ENCODE measurements around the gene CRTC2. TPM values are rescaled to one million over a fixed set of nuclear protein-coding genes. Genes with fewer than 3 reads are reported as not detected.
A peak's percentile ranks its signal among the peaks of the same experiment; 100 is the strongest.
"Not testable (repeated sequence)": the region's sequence is repeated elsewhere in the genome, so short reads cannot be mapped to it uniquely, and the experiment has no call there.

The CRTC2 gene, protein sequence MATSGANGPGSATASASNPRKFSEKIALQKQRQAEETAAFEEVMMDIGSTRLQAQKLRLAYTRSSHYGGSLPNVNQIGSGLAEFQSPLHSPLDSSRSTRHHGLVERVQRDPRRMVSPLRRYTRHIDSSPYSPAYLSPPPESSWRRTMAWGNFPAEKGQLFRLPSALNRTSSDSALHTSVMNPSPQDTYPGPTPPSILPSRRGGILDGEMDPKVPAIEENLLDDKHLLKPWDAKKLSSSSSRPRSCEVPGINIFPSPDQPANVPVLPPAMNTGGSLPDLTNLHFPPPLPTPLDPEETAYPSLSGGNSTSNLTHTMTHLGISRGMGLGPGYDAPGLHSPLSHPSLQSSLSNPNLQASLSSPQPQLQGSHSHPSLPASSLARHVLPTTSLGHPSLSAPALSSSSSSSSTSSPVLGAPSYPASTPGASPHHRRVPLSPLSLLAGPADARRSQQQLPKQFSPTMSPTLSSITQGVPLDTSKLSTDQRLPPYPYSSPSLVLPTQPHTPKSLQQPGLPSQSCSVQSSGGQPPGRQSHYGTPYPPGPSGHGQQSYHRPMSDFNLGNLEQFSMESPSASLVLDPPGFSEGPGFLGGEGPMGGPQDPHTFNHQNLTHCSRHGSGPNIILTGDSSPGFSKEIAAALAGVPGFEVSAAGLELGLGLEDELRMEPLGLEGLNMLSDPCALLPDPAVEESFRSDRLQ
- total RNA-seq: 10 to 100 TPM; 17.4 to 43.7 (median 23.4) TPM

DNA sequence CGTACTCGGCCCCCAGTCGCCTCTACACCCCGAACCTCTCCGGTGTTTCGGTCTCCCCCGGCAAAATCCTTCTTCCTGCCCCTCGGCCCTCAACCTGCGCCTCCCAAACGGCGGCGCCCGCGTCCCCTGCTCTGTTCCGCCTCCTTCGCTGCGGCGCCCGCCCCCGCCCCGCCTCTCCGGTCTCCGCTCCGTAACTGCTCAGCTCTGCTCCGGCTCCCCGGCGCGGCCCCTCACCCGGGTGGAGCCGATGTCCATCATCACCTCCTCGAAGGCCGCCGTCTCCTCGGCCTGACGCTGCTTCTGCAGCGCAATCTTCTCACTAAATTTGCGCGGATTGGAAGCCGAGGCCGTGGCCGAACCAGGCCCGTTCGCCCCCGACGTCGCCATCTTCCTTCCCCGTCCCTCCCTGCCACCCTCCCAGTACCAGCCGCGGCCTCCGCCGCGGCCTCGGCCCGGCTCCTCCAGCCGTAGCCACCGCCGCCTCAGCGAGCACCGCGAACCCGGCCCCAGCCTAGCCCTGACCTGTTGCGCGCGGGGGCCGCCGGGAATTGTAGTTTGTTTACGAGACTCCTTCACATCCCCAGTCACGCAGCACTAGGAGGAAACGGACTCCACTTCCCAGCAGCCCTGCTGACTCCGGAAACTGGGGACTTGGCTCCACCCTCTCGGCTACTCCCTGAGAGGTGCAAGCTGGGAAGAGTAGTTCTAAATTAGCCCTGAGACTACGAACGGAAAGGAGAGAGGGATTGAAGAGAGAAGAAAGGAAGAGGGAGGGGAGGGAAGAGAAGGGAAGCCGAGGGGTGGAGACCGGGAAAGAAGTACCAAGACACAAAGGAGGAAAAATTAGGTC lies at the start of gene CRTC2:
TSS of gene CRTC2 (minus strand) at position 502 of the 850 bp plus-strand sequence. CDS start at position 387, 115 bp downstream.
- H3K27ac ChIP-seq: peak within 1 kb of the TSS; percentile 64 to 97 (median 88)
- no peaks in the 10 kb centered on the region for H3K27me3 ChIP-seq
- no peaks in the 10 kb centered on the region for H3K9me3 ChIP-seq
- H3K4me3 ChIP-seq: peak within 1 kb of the TSS; percentile 66 to 92 (median 74)
- TF ChIP-seq POLR2A (IDR thresholded peaks at IDR 0.05) (peak; percentile 60 to 79), EP300 (IDR thresholded peaks at IDR 0.05) (peak; percentile 80 to 92)
- TF ChIP-seq, protein P1, sequence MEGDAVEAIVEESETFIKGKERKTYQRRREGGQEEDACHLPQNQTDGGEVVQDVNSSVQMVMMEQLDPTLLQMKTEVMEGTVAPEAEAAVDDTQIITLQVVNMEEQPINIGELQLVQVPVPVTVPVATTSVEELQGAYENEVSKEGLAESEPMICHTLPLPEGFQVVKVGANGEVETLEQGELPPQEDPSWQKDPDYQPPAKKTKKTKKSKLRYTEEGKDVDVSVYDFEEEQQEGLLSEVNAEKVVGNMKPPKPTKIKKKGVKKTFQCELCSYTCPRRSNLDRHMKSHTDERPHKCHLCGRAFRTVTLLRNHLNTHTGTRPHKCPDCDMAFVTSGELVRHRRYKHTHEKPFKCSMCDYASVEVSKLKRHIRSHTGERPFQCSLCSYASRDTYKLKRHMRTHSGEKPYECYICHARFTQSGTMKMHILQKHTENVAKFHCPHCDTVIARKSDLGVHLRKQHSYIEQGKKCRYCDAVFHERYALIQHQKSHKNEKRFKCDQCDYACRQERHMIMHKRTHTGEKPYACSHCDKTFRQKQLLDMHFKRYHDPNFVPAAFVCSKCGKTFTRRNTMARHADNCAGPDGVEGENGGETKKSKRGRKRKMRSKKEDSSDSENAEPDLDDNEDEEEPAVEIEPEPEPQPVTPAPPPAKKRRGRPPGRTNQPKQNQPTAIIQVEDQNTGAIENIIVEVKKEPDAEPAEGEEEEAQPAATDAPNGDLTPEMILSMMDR (IDR thresholded peaks at IDR 0.05): peak in 1 of 5 experiments; percentile 1
- peaks cover 0 to 41% (median 0%) of the 10 kb centered on the region in 3 donors for H3K36me3 ChIP-seq
- peak; percentile 99 for DNase-seq (ENCODE audit: low spot score in 2 of 2)
- WGBS, 2 donors: 0 to 1% methylated on average over 55 to 62 of the region's 75 CpGs
- H3K4me1 ChIP-seq: peaks cover 0 to 76% (median 35%) of the 10 kb centered on the region in 4 donors

DNA sequence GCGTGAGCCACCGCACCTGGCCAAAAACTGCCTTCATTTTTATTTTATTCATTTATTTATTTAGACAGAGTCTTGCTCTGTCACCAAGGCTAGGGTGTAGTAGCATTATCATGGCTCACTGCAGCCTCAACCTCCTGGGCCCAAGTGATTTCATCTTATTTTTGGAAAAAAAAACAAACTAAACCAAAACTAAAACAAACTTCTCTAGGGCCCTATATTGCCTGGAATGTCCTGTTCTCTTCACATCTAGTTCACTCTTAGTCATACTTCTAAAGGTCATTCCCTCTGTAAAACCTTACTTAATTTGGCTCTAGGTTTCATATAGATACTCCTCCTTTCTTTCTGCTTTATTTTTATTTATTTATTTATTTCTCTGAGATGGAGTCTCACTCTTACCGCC lies 47.7 kb upstream of the CRTC2 start:
- Histone ChIP-seq H3K4me3 (no peak overlapping the region), H3K27ac (no peak overlapping the region), H3K36me3 (no peaks in the 10 kb centered on the region), H3K27me3 (no peaks in the 10 kb centered on the region), H3K9me3 (no peaks in the 10 kb centered on the region), H3K4me1 (no peaks in the 10 kb centered on the region)
- WGBS, 2 donors: 88 to 96% methylated on average over 3 of the region's 3 CpGs
- no peak for DNase-seq (ENCODE audit: low spot score in 2 of 2)
- TF ChIP-seq POLR2A (IDR thresholded peaks at IDR 0.05): no peak
- TF ChIP-seq, protein P1 (IDR thresholded peaks at IDR 0.05): no peak
- no peak for TF ChIP-seq EP300 (IDR thresholded peaks at IDR 0.05)

DNA sequence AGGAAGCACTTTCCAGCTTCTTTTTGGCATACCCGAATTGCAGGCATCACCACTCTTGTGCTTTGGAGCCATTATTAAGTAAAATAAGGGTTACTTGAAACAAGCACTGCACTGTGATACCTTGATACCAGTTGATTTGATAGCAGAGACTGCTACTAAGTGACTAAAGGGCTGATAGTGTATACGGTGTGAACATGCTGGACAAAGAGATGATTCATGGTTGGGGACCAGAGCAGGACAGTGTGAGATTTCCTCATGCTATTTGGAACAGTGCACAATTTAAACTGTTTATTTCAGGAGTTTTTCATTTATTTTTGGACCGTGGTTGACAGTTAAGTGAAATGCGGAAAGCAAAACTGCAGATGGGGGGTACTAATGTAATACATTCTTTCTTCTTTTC lies 42.0 kb upstream of the CRTC2 start:
- no peak for DNase-seq (ENCODE audit: low spot score in 2 of 2)
- WGBS, 2 donors: 60% methylated on average over 4 of the region's 4 CpGs
- Histone ChIP-seq H3K4me1 (no peaks in the 10 kb centered on the region), H3K27ac (no peak overlapping the region), H3K36me3 (peaks cover 0 to 11% (median 0%) of the 10 kb centered on the region in 3 donors), H3K4me3 (no peak overlapping the region), H3K27me3 (no peaks in the 10 kb centered on the region), H3K9me3 (no peaks in the 10 kb centered on the region)
- TF ChIP-seq, protein P1 (IDR thresholded peaks at IDR 0.05): no peak
- TF ChIP-seq POLR2A (IDR thresholded peaks at IDR 0.05) (no peak), EP300 (IDR thresholded peaks at IDR 0.05) (no peak)

DNA sequence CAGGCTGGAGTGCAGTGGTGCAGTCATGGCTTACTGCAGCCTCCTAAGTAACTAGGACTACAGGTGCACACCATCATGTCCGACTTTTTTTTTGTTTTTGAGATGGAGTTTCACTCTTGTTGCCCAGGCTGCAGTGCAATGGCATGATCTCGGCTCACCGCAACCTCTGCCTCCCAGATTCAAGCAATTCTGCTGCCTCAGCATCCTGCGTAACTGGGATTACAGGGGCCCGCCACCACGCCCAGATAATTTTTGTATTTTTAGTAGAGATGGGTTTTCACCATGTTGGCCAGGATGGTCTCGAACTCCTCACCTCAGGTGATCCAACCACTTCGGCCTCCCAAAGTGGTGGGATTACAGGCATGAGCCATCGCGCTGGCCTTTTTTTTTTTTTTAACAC lies 38.5 kb upstream of the CRTC2 start:
- not testable (repeated sequence) for H3K9me3 ChIP-seq; DNase-seq (ENCODE audit: low spot score in 2 of 2); H3K27ac ChIP-seq; H3K27me3 ChIP-seq; H3K4me3 ChIP-seq
- H3K36me3 ChIP-seq: peaks cover 0 to 46% (median 3%) of the 10 kb centered on the region in 3 donors
- peaks cover 0 to 19% (median 11%) of the 10 kb centered on the region in 4 donors for H3K4me1 ChIP-seq
- 95 to 96% methylated on average over 10 of the region's 10 CpGs for WGBS, 2 donors

DNA sequence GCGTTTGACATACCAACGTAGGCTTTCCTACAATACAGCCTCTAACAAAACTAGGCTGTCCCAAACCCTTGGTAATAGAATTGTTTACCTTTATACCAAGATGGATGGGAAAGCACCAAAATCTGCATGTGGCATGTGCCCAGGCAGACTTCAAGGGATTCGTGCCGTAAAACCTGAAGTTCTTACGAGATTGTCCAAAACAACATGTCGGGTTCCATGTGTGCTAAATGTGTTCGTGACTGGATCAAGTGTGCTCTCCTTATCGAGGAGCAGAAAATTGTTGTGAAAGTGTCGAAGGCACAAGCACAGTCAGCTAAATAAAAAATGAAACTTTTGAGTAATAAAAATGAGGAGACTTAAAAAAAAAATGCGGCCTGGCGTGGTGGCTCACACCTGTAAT lies 37.2 kb upstream of the CRTC2 start:
- H3K4me1 ChIP-seq: peaks cover 0 to 25% (median 18%) of the 10 kb centered on the region in 4 donors
- no peak for DNase-seq (ENCODE audit: low spot score in 2 of 2)
- H3K27me3 ChIP-seq: no peaks in the 10 kb centered on the region
- H3K36me3 ChIP-seq: peaks cover 0 to 49% (median 3%) of the 10 kb centered on the region in 3 donors
- no peak overlapping the region for H3K4me3 ChIP-seq
- no peaks in the 10 kb centered on the region for H3K9me3 ChIP-seq
- TF ChIP-seq EP300 (IDR thresholded peaks at IDR 0.05): no peak
- TF ChIP-seq, protein P1 (IDR thresholded peaks at IDR 0.05): no peak
- no peak overlapping the region for H3K27ac ChIP-seq
- WGBS, 2 donors: 93 to 99% methylated on average over 11 of the region's 11 CpGs
